Esophagus muscularis mucosa (tissue), 4 donors: ENCODE data around the gene TGM3.

Source experiments
- CTCF ChIP-seq, 3 experiments: fragments of 200-600 bp in 2 of 3; fragments of 450-650 bp in 1 of 3; sonication (generic) in 2 of 3; IDR thresholded peaks; one replicate each; pipeline ENCODE4 v1.5.1; 2017 to 2019; ENCODE audit warnings: antibody characterized with exemption in 3 of 3, mild to moderate bottlenecking in 2 of 3, moderate library complexity in 1 of 3
- EP300 ChIP-seq: sonication (generic); formaldehyde crosslinking; IDR thresholded peaks from one replicate; pipeline ENCODE4 v1.6.1; 2017; ENCODE audit warnings: antibody characterized with exemption
- POLR2A ChIP-seq: fragments of 450-650 bp; IDR thresholded peaks from one replicate; pipeline ENCODE4 v1.6.1; 2017; ENCODE audit warnings: antibody characterized with exemption, moderate library complexity, mild to moderate bottlenecking, low read depth

- TF ChIP-seq CTCF (IDR thresholded peaks at IDR 0.05), result no peak
- no peak for TF ChIP-seq EP300
- no peak for TF ChIP-seq POLR2A
Observed at GRCh38 chr20:2337142-2337541, 41.3 kb downstream of the TGM3 start.
